Subcutaneous adipose tissue (tissue), 4 donors: Measurements from ENCODE around the gene FOXO6. TPM values are rescaled to one million over a fixed set of nuclear protein-coding genes. Genes with fewer than 3 reads are reported as not detected.

ENCODE experiments used
- total RNA-seq, 4 donors: library from RNA; depleted of rRNA; stranded (reverse); fragments of >200 nt; gene quantifications; one replicate each; pipeline ENCODE4 v1.1.0, GENCODE V29; 2016
- TF ChIP-seq, protein P1 (sequence below): fragments of 450-650 bp; IDR thresholded peaks from one replicate; pipeline ENCODE4 v1.5.1; 2016; ENCODE audit warnings: low read depth, mild to moderate bottlenecking, control low read depth, antibody characterized with exemption, moderate library complexity

Gene FOXO6
- total RNA-seq, 4 donors from 2014 or later: not detected

DNA sequence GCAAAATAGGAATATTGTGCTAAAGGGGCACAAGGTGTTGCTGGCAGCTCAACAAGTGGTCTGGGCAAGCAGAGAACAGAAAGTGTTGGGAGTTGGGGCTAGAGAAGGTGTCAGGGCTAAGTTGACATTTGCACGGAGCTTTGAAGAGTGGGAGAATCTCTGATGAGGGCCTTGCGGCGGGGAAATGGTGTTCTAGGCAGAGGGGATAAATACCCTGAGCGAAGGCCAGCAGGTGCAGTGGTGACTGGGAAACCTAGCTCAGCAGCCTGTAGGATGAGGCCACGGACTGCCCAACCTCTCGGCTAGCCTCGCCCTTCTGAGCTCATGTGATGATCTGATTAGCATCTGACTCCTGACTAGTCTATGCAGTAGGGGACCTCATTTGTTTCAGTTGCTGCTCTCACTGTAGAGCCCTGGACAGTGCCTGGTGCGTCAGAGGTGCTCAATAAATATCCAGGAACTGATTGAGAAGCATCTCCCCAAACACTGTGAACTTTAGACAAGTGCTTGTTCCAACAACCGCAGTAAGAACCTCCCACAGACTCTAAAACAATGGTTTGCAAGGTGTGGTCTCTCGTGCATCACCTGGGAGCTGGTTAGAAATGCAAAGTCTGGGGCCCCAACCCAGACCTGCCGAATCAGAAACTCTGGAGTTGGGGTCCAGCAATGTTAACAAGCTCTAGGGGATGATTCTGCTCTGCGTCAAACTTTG, 1.0 kb upstream of the FOXO6 start:
- TF ChIP-seq, protein P1, sequence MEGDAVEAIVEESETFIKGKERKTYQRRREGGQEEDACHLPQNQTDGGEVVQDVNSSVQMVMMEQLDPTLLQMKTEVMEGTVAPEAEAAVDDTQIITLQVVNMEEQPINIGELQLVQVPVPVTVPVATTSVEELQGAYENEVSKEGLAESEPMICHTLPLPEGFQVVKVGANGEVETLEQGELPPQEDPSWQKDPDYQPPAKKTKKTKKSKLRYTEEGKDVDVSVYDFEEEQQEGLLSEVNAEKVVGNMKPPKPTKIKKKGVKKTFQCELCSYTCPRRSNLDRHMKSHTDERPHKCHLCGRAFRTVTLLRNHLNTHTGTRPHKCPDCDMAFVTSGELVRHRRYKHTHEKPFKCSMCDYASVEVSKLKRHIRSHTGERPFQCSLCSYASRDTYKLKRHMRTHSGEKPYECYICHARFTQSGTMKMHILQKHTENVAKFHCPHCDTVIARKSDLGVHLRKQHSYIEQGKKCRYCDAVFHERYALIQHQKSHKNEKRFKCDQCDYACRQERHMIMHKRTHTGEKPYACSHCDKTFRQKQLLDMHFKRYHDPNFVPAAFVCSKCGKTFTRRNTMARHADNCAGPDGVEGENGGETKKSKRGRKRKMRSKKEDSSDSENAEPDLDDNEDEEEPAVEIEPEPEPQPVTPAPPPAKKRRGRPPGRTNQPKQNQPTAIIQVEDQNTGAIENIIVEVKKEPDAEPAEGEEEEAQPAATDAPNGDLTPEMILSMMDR: no peak

DNA sequence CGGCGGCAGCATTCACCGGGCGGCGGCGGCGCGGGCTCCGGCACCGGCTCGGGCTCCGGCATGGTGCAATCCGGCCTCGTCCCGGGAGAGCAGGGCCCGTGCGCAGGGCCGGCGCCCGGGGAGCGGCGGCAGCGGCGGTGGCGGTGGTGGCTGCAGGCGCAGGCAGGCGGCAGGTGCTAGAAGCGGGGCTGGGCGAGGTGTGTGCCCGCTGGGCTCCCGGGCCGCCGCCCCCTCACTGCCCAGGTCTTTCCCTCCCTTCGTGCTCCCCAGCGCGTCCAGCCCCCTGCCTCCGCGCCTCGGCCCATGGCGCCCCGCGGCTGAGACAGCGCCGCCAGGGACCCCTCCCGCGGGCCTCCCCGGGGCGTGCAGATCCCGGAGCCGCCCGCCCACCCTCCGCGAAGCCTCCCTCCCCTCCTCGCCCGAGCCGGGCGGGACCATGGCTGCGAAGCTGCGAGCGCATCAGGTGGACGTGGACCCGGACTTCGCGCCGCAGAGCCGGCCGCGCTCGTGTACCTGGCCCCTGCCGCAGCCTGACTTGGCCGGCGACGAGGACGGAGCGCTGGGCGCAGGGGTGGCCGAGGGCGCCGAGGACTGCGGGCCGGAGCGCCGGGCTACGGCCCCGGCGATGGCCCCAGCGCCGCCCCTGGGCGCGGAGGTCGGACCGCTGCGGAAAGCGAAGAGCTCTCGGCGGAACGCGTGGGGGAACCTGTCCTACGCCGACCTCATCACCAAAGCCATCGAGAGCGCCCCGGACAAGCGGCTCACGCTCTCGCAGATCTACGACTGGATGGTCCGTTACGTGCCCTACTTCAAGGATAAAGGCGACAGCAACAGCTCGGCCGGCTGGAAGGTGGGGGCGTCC, 492 bp downstream of the FOXO6 start:
- TF ChIP-seq, protein P1: no peak

DNA sequence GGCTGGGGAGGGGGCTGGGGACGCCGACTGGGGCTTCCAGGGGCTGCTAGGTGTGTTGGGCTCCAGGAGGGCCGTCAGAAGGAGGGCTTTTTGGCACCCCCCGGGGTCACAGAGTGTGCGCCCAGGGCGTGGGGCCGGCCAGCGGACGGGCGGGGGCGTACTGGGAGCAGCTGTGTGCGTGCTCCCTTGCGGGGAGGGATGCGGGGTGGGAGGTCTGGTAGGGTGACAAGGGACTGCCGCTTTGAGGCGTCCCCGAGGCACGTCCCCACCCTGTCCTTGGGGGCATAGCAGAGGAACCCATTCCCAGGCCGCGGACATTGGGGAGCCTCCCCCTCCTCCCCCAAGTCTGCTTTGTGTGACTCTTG, 1.1 kb downstream of the FOXO6 start:
- TF ChIP-seq, protein P1: no peak

DNA sequence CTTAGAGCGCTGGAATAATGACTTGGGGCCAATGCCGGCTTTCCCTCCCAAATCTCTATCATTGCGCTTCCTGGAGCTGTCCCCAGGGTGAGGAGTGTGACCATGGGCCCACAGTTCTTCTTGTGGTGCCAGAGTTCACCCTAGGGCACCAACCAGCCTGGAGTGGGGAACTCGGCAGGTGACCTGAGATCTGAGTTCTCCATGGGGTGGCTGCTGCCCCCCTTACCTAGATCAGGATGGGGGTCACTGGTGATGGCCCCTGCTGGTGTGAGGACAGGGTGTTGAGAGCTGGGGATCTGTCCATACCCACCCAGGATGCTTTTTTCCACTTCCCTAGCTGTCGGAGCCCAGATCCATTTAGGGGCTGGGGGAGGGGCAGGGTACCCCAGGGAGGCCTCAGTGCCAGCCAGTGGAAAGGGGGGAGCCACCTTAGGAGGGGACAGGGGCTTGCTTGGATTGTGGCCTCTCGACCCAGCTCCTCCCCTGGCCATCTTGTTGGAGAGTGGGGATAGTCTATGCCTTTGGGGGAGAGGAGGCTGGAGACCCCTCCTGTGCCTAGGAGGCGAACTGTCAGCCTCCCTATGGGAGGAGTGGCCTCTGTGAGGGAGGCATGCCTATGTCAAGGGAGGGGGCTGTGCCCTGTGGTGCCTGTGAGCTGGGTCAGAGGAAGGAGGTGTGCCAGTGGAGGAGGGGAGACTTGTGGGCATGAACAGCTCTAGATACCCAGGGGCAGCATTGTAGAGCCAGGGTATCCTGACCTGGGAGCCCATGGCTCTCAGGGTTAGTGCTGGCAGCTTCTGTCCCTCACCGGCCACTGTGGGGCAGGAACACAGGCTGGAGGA, 1.7 kb downstream of the FOXO6 start:
- TF ChIP-seq, protein P1: no peak

DNA sequence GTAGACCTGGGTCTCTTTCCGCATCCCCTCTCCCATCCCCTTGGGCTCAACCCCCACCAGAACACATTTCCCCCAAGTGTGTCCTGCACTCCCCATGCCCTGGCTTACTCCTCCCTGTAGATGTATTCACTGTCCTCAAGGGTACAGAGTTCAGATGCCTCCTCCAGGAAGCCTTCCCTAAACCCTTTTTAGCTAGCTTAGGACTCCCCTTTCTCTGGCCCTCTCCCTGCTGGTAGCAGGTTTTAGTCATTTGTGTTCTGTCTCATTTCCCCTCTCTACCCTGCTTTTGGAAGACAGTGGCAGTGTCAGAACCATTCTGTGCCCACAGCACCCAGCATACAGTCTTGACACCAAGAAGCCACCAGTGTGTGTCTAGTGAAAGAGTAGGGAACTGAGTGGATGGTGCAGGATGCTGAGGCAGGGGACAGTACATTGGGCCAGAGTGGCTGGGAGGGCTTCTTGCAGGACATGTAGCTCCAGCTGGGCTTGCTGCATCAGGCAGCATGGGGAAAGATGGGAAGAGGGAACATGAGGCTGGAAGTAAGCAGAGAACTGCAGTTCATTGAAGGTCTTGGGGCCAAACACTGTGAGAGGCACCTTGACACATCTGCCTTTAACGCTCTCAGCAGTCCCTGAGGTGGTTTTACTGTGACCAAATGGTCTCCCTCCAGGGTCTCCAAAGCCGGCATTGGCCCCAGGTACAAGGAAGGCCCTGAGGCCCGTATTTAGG, 2.5 kb downstream of the FOXO6 start:
- TF ChIP-seq, protein P1: no peak

DNA sequence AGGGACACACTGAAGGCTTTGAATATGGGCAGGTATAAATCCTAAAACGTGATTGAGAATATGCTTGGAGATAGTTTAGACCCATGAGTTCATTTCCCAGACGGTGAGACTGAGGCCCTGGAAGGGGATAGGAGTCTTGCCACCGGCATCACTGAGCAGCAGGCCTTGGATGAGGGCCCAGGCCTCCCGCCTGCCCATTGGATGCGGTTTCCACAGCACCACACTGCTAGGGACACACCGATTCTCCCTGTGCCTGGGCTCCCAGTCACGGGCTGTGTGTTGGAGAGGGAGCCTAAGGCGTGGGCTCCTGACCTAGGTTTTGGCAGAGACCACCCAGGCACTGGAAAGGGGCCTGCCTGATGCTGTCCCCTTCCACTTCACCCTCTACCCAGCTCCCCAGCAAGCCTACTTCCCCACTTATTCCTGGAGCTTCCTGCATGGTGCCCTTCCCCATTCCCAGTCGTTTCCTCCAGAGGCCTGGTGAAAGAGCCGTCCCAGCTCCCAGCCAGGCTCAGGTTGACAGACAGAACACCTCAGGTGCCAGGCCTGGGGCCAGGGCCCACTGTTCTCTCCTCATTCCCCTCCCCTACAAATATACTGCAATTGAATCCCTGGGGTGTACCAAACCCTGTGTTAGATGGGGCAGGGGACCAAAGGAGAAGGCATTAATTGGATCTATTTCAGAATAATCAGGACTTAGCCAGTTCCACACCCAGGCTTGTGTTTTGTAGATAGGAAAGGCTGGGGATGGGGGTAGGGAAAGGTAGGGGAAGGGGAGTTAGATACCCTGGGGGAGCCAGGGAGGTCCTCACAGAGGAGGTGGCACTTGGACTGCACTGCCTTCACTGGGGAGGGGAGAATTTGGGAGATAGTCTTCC, 3.4 kb downstream of the FOXO6 start:
- TF ChIP-seq, protein P1: no peak
